GM18520 (cell line): ENCODE data around the gene MEG3.

Source experiments
- ATAC-seq: cut with Tn5 transposase; IDR thresholded peaks from one replicate; pipeline ENCODE4 v1.9.1; 2021; ENCODE audit not compliant: unreplicated experiment

Gene MEG3

DNA sequence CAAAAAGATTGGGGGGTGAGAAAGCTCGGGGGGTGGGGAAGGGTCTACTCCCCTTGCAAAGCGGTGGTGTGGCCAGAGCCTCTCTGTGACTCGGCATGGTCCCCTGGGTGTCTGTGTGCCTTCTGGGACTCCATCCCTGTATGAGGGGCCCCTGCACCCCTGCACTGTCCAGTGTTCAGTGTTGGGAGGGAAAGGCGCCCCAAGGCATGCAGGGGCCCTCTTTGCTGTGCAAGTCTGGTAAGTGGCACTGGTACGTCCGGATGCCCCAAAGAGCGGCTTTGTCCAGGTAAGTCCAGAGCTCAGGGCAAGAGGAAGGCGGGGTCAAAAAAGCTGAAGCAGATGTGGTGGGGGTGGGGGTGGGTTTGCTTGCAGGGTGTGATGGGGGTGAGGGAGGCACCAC lies 53.9 kb downstream of the MEG3 start:
- ATAC-seq, result no peak

DNA sequence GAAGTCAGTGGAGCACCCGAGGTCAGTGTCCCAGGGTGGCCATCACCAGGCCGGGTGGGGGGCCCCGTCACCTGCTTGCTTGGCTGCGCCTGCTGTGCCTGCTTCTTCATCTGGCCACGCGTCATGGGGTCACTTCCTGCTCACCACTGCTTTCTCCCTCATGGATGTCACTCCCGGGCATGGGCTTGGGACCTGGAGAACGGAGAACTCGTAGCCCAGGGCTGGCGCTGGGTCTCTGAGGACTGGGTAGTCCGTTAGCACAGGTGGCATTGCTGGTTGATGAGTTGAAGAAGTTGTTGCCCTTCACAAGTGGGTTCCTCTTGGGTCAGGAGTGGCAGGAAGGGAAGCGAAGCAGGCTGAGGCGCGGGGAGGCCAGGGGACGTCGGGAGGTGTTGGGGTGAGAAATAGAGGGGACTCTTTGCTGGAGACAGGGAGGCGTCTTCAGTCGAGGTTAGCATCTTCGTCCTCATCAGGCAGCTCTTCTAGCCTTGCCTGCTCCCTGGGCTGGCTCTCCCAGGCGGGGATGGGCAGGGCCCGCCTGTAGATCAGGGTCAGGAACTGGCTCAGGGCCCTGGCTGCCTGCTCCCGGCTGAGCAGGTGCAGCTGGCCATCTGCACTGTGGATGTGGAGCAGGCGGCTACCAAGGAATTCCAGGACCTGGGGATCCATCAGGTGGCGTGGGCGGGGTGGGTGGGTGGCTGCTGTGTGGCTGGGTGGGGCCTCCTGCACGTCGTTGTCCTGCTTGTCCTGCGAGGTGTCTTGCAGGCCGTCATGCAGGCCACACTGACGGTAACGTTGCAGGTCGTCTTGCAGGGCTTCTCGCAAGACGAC lies 54.6 kb downstream of the MEG3 start:
- no peak for ATAC-seq

DNA sequence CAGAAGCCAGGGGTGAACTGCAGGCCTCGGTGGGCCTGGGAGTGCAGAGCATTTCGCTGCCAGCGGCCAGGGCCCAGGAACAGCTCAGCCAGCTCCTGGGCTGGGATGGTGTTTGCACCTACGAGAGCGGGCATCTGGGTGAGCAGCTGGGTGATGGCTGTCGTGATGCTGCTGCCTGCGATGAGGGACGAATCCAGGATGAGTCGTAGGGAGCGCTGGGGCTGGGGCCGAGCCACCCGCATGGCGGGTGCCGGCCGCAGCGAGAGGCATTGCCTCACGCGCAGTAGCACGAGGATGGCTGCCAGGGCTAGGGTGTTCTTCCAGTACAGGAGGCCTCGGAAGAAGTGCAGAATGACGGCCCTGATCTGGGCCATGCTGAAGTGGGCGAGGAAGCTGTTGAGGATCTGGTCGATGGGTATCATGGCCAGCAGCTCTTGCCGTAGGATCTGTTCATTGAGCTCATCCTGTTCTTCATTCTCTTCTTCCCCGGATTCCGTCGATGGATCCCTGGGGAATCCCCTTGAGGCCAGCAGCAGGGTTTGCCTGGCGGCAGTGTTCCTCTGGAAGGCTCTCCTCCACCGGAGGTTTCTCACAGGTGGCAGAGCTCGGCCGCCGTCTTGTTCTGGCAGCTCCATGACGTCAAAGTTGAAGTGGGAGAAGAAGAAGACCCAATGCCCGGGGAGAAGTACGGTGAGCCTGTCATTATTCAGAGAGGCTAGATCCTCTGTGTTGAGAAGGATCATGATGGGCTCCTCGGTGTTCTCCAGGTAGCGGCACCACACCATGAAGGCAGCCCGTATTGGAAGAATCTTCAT lies 55.5 kb downstream of the MEG3 start:
- ATAC-seq, result no peak

DNA sequence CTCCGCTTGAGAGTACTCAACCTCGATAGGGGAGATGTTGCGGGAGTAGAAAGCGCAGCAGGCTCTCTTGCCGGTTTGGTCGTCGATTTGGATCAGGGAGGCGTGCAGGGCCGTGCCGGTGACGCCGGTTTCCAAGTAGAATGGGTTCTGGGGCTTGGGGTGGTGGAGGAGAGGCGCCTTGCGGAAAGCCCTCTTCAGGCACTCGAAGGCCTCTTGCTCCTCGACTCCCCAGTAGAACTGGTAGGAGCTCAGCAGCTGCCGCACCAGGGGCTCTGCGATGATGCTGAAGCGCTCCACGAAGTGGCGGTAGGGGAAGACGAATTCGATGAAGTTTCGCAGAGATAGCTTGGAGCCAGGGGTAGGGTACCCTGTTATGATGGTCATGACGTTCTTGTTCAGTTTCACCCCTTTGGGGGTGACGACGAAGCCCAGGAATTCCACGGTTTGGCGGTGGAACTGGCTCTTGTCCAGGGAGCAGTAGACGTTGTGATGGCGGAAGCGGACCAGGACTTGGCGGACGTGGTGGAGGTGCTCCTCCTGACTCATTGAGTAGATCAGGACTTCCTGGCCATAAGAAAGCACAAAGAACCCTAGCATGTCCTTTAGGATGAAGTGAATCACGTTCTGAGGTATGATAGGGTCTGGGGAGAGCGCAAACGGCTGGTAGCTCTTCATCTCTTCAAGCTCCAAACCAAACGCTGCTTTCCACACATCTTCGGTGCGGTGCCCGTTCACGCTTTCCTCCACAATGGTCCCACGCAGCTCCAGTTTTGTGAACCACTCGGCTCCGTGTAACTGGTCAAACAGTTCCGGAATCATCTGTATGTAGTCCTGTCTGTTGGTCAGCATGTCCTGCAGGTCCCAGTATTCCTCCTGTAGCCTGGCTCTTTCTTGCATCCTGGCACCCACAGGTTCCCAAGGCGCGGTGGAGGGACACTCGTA lies 56.4 kb downstream of the MEG3 start:
- ATAC-seq, result no peak

DNA sequence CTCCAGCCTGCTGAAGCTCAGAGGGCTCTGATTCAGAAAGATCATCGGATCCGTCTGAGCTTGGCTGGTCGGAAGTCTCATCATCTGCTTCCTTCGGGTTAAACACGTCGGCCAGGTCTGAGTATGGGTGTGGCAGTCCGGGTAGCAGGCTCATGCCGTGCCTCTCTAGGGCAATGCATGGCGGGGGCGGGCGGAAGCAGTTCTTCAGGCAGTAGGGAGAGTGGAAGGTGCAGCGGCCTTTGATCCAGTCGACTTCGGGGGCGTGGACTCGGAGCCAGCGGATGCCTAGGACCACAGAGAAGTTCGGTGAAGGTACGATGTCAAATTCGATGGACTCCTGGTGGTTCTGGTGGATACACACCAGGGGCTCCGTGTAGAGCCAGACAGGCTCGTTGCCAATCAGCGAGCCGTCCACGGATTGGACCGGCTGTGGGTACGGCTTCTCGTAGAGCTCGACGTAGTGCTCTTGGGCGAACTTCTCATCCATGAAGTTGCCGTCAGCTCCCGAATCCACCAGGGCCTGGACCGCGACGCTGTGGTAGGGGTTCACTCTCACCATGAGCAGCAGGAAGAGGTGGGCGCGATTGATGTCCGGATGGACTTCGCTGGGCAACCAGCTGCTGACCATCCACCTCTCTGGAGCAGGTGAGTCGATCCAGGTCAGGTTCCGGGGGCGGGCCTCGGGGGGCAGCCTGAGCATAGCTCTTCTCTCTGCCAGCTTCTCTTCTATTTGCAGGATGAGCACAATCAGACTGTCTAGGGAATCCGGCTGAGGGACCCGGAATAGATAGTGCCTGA lies 57.3 kb downstream of the MEG3 start:
- ATAC-seq, result no peak

DNA sequence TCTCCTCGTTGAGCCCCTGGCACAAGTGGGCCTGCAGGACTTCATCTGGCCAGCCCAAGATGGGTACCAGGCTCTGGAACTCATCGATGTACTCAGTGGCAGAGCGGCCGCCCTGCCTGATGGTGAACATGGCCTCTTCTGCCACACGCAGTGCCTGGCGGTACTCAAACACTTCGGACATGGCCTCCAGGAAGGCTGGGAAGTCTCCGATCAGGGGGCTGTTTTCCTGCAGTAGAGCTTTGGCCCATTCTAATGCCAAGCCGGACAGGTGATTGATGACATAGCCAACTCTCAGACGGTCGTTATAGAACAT lies 57.8 kb downstream of the MEG3 start:
- ATAC-seq, result no peak

DNA sequence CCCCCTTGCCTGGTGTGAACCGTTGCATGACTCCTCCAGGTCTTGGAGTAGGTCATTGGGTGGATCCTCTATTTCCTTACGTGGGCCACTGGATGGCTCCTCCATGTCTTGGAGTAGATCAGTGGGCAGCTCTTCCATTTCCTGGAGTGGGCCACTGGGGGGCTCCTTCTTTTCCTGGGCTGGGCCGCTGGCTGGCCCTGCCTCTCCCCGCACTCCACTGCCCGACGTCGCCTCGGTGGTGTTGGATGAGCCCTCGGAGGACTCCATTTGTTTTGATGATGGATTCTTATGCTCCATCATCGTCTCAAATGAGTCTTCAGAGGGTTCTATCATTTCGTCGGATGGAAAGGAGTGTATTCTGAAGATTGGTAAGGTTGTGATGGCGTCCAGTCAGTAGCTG lies 58.5 kb downstream of the MEG3 start:
- no peak for ATAC-seq

DNA sequence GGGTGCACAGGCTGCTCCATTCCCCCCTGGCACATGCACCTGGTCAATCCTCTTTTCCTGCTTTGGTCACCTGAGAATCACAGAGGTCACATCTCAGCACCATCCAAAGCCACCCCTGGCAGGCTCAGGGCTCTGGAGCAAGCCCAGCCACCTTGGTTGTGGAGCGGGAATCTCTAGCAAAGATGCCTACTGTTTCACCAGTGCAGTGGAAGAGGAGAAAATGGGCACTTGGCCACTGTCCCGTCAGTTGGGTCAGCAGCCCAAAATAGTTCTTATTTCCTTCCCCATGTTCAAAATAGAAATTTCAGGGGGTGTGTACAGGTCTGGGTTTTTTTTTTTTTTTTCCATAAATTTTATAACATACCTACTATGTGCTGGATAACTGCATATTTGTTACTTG lies 59.3 kb downstream of the MEG3 start:
- ATAC-seq, result no peak

DNA sequence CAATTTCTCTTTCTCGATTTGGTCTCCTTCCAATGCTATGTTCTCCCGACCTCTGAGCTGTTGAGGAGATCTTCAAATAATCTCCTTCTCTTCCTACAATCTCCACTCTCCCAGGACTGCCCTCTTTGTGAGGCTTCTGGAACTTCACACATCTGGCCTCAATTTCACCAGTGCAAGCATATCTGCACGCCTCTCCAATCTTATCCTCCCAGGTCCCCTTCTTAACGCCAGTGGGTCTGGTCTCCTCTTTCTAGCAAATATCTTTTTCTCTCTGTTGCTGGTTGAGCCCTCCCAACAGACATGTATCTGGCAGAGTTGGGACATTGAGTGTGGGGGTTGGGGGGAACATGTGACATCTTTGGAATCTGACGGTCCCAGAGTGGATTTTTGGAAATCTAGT lies 59.7 kb downstream of the MEG3 start:
- ATAC-seq, result no peak

DNA sequence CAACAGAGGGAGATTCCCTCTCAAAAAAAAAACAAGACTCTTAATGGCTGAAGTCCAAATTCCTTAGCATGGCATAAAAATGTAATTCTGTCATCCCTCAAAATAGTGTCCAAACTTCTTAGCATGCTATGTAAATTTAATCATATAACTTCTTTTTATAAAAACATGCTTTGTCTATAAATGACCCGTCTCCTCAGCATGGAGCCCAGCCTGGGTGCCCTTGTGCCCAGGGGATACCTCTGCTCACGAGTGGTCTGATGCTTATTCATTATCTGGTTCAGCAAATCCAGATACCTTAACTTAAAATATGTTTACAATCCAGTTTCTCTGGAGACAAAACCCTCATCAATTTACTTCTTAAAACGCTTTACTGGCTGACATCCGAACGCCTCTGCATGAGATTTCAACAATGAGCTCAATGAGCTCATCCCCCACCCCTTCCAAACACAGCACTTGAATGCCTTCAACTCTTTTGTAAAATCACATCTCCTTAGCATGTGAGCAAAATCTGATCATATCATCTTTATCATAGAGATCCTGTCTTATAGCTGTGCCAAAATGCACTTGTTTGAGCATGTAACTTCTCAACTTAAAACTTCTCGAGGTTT lies 61.9 kb downstream of the MEG3 start:
- no peak for ATAC-seq

DNA sequence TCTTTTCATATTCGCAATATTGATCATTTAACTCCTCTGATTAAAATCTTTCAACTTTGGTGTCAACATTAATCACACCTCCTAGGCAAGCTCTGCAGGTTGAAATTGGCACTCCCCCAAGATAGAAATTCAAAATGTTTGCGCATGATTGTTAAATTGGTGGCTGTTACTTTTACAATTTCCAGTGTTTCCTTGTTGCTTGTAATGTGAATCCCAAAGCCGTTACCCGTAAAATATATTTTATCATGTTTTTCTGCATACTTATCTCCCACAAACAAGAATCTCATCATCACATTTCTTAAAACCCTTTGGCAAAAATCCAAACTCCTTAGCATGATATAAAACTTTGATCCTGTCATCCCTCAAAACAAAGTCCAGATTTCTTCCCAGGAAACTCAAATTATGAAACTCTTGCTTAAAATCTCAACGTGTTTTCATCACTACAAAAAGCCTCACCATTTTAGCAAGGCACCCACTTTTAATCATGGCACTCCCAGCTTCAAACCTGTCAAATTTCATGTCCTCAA lies 62.9 kb downstream of the MEG3 start:
- ATAC-seq, result no peak

DNA sequence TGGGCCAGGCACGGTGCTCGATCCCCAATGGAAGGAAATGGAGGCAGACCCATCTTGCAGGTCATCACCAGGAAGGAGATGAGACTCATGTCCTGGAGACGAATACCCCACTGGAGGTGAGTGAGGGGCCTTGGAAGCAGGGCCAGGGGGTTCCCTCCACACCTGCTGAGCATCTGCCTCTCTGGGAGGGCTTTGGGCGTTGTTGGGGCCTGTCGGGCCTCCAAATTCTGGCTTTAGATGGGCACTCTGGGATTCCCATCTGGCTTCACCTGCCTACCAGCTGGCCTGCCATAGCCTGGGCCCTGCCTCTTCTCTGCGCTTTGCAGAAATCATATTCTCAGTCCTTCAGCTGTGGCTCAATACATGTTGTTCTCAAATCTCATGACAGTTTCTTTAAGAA lies 63.7 kb downstream of the MEG3 start:
- ATAC-seq, result no peak

DNA sequence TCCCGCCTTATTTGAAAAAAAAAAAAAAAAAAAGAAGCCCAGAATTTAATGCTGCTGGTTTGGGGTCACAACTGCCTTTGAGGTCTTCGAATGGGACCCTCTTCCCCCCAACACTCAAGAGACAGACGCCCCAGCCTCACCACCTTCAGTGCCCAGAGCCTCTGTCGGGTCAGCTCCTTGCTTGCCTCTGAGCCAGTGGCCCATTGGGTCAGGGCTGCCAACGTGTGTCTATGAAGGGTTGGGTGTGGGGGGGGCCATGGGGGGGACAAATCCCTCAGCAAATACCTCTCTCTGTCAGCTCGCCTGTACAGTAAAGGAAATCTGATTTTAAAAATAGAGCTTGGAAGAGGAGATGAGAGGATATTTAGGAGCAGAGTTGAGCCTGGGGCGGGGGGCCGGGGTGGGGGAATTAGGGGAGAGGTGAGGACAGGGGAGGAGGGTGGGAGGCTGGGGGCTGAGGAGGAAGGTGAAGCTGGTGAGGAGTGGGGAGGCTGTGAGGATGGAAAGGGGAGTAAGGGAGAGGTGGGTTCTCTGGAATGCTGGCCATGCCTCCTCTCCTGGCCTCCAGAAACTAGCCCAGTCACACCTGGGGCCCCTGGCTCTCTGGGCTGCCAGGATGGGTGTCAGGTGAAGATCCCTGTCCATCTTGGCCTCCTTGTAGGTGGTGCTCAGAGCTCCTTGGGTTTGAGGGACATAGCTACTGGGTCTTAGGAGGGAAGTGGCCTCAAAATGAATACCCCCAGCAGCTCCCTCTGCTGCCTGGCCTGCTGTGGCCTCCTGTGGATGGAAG lies 64.3 kb downstream of the MEG3 start:
- ATAC-seq, result no peak

DNA sequence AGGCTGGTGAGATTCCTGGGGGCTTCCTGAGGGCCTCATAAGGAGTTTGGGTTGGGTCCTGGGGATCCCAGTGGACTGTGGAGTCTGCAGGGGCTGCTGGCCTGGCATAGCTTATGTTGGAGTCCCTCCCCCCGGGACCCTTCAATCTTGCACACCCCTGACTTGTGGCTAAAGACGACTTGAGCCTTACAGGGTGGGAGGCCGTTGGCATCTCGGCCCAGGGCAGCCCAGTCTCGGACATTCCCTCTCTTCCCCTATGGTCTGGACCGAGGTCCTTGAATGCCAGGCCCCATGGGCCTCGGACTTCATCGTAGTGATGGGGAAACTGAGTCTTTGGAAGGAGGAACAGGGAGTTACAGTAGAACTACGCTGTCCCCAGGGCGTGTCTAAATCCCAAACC lies 65.1 kb downstream of the MEG3 start:
- ATAC-seq, result no peak

DNA sequence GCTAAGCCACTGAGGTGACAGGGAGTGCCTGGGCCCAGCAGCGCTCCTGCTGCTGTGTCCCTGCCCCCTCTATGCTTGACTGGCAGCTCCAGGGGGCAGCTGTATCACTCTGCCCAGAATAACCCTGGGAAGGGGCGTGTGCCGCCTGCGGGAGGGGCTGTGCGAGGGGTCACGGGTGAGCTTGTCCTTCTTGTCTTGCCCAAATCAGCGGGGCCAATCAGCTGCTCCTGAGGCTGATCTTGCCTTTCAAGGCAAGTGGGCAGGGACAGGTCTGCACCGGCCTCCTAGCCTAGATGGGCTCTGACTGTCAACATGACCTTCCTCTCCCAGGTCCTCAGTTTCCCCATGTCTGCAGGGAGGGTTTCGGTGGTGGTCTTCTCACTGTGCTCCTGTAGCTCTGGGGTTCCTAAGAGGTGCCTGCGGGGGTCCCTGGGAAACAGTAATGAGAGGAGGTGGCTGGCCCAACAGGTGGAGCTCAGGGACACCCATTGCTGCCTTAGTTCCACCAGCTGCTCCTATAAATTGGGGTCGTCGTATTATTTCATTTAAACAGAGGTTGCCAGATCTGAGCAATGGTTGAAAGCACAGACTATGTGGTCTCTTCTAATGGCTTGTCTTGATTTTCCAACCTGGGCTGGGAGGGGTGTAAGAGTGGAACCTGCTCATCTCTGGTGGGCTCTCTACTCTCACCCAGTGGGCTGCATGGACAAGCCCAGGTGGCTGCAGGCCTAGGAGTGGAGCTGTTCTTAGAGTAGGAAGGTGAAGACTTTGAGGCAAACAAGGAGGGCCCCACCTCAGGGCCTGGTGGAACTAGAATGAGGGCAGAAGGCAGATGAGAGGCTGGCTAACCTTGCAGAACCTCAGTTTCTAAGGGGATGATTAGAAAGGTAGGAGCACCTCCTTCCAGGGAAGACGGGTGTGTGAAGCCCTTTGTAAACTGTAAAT lies 65.9 kb downstream of the MEG3 start:
- no peak for ATAC-seq

DNA sequence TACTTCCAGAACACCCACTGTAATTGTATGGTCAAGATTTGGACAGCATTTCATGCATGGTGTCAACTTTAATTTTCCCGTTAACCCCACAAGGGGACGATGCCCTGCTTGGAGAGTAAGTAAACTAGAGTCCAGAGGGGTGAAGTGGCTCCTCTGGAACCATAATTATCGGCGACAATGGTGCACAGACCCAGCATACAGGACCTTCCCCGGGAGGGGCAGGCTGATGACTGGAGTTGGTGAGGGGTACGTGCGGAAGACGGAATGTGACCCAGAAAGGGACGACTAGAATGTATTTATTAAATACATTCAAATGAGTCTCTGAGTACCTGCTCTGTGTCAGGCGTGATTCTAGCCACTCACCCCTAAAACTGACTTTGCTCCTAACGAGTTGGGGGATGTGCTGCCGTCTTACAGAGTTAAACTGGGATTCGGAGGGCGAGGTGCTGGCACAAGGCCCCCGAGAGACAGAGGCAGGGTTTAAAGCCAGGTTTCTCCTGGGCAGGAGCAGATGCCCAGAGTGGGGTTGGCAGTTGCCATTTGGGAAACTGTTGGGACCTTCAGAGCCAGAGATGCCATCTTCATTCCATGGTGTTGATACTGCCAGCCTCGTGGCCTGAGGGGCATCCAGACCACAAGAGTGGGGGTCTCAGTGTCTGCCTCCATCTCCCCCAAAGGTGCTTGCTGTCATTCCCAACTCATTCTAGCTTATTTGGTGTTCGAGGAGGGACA lies 66.7 kb downstream of the MEG3 start:
- ATAC-seq, result no peak

DNA sequence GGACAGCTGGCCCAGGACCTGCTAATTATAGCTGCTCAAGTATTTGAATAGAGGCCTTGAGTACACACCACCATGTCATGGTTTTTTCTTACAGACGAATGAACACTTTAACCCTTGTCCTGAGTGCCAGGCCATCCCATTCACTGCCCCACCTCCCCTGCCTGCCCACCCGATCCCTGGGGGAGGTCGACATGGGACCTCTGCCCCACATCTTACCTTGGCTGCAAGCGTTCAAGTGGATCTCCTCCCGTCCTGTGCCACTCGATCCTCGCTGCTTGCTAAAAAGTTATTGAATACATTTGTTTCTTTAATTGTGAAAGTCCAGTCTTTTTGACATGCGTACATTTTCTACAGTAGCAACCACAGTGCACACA lies 67.3 kb downstream of the MEG3 start:
- no peak for ATAC-seq

DNA sequence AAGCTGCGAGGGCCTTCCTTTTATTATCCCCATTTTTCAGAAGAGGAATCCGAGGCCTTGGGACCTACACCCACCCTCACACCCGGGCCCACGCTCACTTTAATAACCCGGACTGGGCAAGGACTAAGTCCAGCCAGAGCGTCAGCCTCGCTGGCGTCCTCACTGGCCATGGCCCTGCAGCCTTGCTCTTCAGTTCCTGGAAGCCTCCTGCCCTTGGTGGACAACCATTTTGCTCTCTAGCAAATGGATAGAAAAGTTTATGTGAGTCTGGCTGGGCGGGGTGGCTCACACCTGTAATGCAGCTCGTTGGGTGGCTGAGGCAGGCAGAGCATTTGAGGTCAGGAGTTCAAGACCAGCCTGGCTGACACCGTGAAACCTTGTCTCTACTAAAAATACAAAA lies 67.8 kb downstream of the MEG3 start:
- no peak for ATAC-seq
